Calu3 (cell line): ENCODE results near the gene ST8SIA5. TPM values are rescaled to one million over a fixed set of nuclear protein-coding genes. Genes with fewer than 3 reads are reported as not detected.

Experiments
- BruUV-seq: library from RNA; stranded (reverse); fragments of 400-500 nt; replicated peaks from 2 replicates; lab custom pipeline; 2021; lab: Mats Ljungman, UMichigan
- CTCF ChIA-PET: fragments of 300-600 bp; sonication (Branson Sonifier 250); formaldehyde crosslinking; loops from one replicate; lab custom pipeline; 2022; ENCODE audit warnings: antibody characterized with exemption; lab: Charles Lee
- DNase-seq: peaks from one replicate; pipeline ENCODE4 v3.0.0; 2022
- H3K27ac Mint-ChIP-seq: one replicate; pipeline ENCODE4 v1.8.0; 2022; ENCODE audit warnings: mixed read lengths; ENCODE audit not compliant: unreplicated experiment
- H3K27me3 Mint-ChIP-seq: one replicate; pipeline ENCODE4 v1.8.0; 2022; ENCODE audit warnings: mixed read lengths; ENCODE audit not compliant: unreplicated experiment
- H3K36me3 Mint-ChIP-seq: one replicate; pipeline ENCODE4 v1.8.0; 2022; ENCODE audit warnings: mild to moderate bottlenecking, moderate library complexity, mixed read lengths; ENCODE audit not compliant: insufficient read depth, unreplicated experiment
- H3K4me1 Mint-ChIP-seq: one replicate; pipeline ENCODE4 v1.8.0; 2022; ENCODE audit warnings: mild to moderate bottlenecking, low read depth, mixed read lengths; ENCODE audit not compliant: unreplicated experiment
- H3K4me3 Mint-ChIP-seq: one replicate; pipeline ENCODE4 v1.8.0; 2022; ENCODE audit warnings: mild to moderate bottlenecking, low read depth, moderate library complexity, mixed read lengths; ENCODE audit not compliant: unreplicated experiment
- H3K9me3 Mint-ChIP-seq: one replicate; pipeline ENCODE4 v1.8.0; 2022; ENCODE audit warnings: low read depth, mixed read lengths; ENCODE audit not compliant: unreplicated experiment
- CTCF ChIP-seq: fragments of 200-600 bp; IDR thresholded peaks from one replicate; pipeline ENCODE4 v1.8.0; 2022; ENCODE audit warnings: antibody characterized with exemption; ENCODE audit not compliant: unreplicated experiment
- intact Hi-C: fragments of 100-400 bp; cut with micrococcal nuclease; formaldehyde crosslinking; loops from one replicate; pipeline ENCODE4 v1.10.0; 2022; ENCODE audit not compliant: unreplicated experiment
- total RNA-seq: library from RNA; stranded (reverse); gene quantifications from 2 replicates; pipeline ENCODE4 v1.2.3, GENCODE V29; 2022

ST8SIA5 gene
- total RNA-seq, 1 experiment from 2014 or later, result not detected

GRCh38 chr18:46768166-46768921 is 11.5 kb upstream of the ST8SIA5 start:
- Mint-ChIP-seq H3K27me3 (peaks cover 40% of the 10 kb centered on the region), H3K9me3 (no peaks in the 10 kb centered on the region), H3K4me1 (no peaks in the 10 kb centered on the region), H3K27ac (no peak overlapping the region), H3K4me3 (no peak overlapping the region), H3K36me3 (no peaks in the 10 kb centered on the region)
- no TSS peak for BruUV-seq
- no peak for TF ChIP-seq CTCF
- intact Hi-C loops, result no loop called here
- CTCF ChIA-PET, result no interaction called here
- no peak for DNase-seq

- Mint-ChIP-seq H3K9me3 (no peaks in the 10 kb centered on the region), H3K4me1 (no peaks in the 10 kb centered on the region), H3K4me3 (no peak overlapping the region), H3K27me3 (peaks cover 52% of the 10 kb centered on the region), H3K36me3 (no peaks in the 10 kb centered on the region), H3K27ac (no peak overlapping the region)
- CTCF ChIA-PET, result no interaction called here
- BruUV-seq, result no TSS peak
- intact Hi-C loops, result no loop called here
- no peak for DNase-seq
- no peak for TF ChIP-seq CTCF
These were observed 10.4 kb upstream of the ST8SIA5 start for GRCh38 chr18:46767217-46767616.

- no peak for TF ChIP-seq CTCF
- no peak for DNase-seq
- no peaks in the 10 kb centered on the region for H3K36me3 Mint-ChIP-seq
- no TSS peak for BruUV-seq
- no peak overlapping the region for H3K4me3 Mint-ChIP-seq
- intact Hi-C loops, result no loop called here
- peaks cover 78% of the 10 kb centered on the region for H3K27me3 Mint-ChIP-seq
- no peaks in the 10 kb centered on the region for H3K9me3 Mint-ChIP-seq
- H3K27ac Mint-ChIP-seq, result no peak overlapping the region
- CTCF ChIA-PET, result no interaction called here
- no peaks in the 10 kb centered on the region for H3K4me1 Mint-ChIP-seq
These were observed 7.7 kb upstream of the ST8SIA5 start for GRCh38 chr18:46764586-46764985.

GRCh38 chr18:46761059-46761769 is 4.4 kb upstream of the ST8SIA5 start:
- intact Hi-C loops, result no loop called here
- Mint-ChIP-seq H3K36me3 (no peaks in the 10 kb centered on the region), H3K27ac (no peak overlapping the region), H3K4me3 (no peak overlapping the region), H3K4me1 (no peaks in the 10 kb centered on the region), H3K27me3 (peaks cover 91% of the 10 kb centered on the region), H3K9me3 (no peaks in the 10 kb centered on the region)
- CTCF ChIA-PET, result no interaction called here
- DNase-seq, result no peak
- no peak for TF ChIP-seq CTCF
- no TSS peak for BruUV-seq
